ENCODE data around the gene EXD3.
"Not testable (repeated sequence)": the region's sequence is repeated elsewhere in the genome, so short reads cannot be mapped to it uniquely, and the experiment has no call there.

GRCh38 chr9:137262173-137262908, 160.6 kb downstream of the EXD3 start:
- TF ChIP-seq CTCF (IDR thresholded peaks at IDR 0.05): peak in 3 of 4 experiments; percentile 35 to 51 (median 36)
- TF ChIP-seq POLR2A (IDR thresholded peaks at IDR 0.05): not testable (repeated sequence)

All from sigmoid colon (tissue), 3 donors.